ENCODE results near the gene ZNF226. TPM values are rescaled to one million over a fixed set of nuclear protein-coding genes. Genes with fewer than 3 reads are reported as not detected.
"Not testable (repeated sequence)": the region's sequence is repeated elsewhere in the genome, so short reads cannot be mapped to it uniquely, and the experiment has no call there.

Gene ZNF226
- total RNA-seq, 4 donors from 2014 or later = 3.2 to 6.9 (median 3.8) TPM

- H3K9me3 ChIP-seq = peaks cover 0 to 16% (median 0%) of the 10 kb centered on the region in 3 donors
- intact Hi-C loops (cut with DNase I; ENCODE audit: low total_unique reads) (no loop called here), in situ Hi-C loops (cut with MboI; ENCODE audit: low sequenced_read_pairs in 4 of 4) (no loop called here)
- H3K27ac ChIP-seq = no peak overlapping the region
- no peak for DNase-seq
- peaks cover 3% of the 10 kb centered on the region in 2 donors for H3K4me1 ChIP-seq
- no peaks in the 10 kb centered on the region for H3K36me3 ChIP-seq
- no peak for ATAC-seq
- H3K4me3 ChIP-seq = no peak overlapping the region
- TF ChIP-seq, protein P1, sequence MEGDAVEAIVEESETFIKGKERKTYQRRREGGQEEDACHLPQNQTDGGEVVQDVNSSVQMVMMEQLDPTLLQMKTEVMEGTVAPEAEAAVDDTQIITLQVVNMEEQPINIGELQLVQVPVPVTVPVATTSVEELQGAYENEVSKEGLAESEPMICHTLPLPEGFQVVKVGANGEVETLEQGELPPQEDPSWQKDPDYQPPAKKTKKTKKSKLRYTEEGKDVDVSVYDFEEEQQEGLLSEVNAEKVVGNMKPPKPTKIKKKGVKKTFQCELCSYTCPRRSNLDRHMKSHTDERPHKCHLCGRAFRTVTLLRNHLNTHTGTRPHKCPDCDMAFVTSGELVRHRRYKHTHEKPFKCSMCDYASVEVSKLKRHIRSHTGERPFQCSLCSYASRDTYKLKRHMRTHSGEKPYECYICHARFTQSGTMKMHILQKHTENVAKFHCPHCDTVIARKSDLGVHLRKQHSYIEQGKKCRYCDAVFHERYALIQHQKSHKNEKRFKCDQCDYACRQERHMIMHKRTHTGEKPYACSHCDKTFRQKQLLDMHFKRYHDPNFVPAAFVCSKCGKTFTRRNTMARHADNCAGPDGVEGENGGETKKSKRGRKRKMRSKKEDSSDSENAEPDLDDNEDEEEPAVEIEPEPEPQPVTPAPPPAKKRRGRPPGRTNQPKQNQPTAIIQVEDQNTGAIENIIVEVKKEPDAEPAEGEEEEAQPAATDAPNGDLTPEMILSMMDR (IDR thresholded peaks at IDR 0.05 in 4 of 5, conservative IDR thresholded peaks at IDR 0.05 in 1 of 5) = no peak
- no peak for TF ChIP-seq POLR2A (IDR thresholded peaks at IDR 0.05)
- H3K27me3 ChIP-seq = no peaks in the 10 kb centered on the region
Observed at GRCh38 chr19:44202974-44203373, 38.1 kb downstream of the ZNF226 start.

DNA sequence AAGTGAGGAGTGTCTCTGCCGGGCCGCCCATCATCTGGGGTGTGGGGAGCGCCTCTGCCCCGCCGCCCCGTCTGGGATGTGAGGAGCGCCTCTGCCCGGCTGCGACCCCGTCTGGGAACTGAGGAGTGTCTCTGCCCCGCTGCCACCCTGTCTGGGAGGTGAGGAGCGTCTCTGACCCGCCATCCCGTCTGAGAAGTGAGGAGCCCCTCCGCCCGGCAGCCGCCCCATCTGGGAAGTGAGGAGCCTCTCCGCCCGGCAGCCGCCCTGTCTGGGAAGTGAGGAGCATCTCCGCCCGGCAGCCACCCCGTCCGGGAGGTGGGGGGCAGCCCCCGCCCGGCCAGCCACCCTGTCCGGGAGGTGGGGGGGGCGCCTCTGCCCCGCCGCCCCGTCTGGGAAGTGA lies 39.0 kb downstream of the ZNF226 start:
- H3K36me3 ChIP-seq; H3K27ac ChIP-seq; H3K27me3 ChIP-seq; in situ Hi-C loops (cut with MboI; ENCODE audit: low sequenced_read_pairs in 4 of 4); H3K4me3 ChIP-seq; H3K4me1 ChIP-seq; ATAC-seq; intact Hi-C loops (cut with DNase I; ENCODE audit: low total_unique reads); DNase-seq: not testable (repeated sequence)
- H3K9me3 ChIP-seq = peaks cover 0 to 20% (median 0%) of the 10 kb centered on the region in 3 donors

- Histone ChIP-seq H3K4me1 (peaks cover 4 to 7% of the 10 kb centered on the region in 2 donors), H3K4me3 (no peak overlapping the region), H3K36me3 (no peaks in the 10 kb centered on the region), H3K9me3 (peaks cover 0 to 20% (median 0%) of the 10 kb centered on the region in 3 donors), H3K27me3 (no peaks in the 10 kb centered on the region), H3K27ac (no peak overlapping the region)
- in situ Hi-C loops (cut with MboI; ENCODE audit: low sequenced_read_pairs in 4 of 4) (no loop called here), intact Hi-C loops (cut with DNase I; ENCODE audit: low total_unique reads) (loop anchor here (5.0 kb wide), 1 partner anchor 222 kb away; the partner anchor contains the start of gene ZNF155)
- ATAC-seq = no peak
- TF ChIP-seq POLR2A (IDR thresholded peaks at IDR 0.05) = no peak
- TF ChIP-seq, protein P1 (IDR thresholded peaks at IDR 0.05 in 4 of 5, conservative IDR thresholded peaks at IDR 0.05 in 1 of 5) = no peak
- DNase-seq = no peak
Observed at GRCh38 chr19:44204772-44205171, 39.9 kb downstream of the ZNF226 start.

- peaks cover 0 to 20% (median 0%) of the 10 kb centered on the region in 3 donors for H3K9me3 ChIP-seq
- intact Hi-C loops (cut with DNase I; ENCODE audit: low total_unique reads) (loop anchor here (1.0 to 5.0 kb wide), 5 partner anchors 42 to 293 kb away; partner anchors contain the start of genes ZNF155, ZNF180, ZNF221 and ZNF226), in situ Hi-C loops (cut with MboI; ENCODE audit: low sequenced_read_pairs in 4 of 4) (no loop called here)
- no peaks in the 10 kb centered on the region for H3K27me3 ChIP-seq
- peak overlapping the region; percentile 58 to 88 (median 78) for H3K4me3 ChIP-seq
- H3K36me3 ChIP-seq = no peaks in the 10 kb centered on the region
- peak; percentile 91 to 92 for ATAC-seq
- DNase-seq = peak; percentile 75 to 84
- peak overlapping the region; percentile 79 to 87 (median 82) for H3K27ac ChIP-seq
- peak in 1 of 2 donors; percentile 28 for TF ChIP-seq POLR2A (IDR thresholded peaks at IDR 0.05)
- TF ChIP-seq, protein P1 (IDR thresholded peaks at IDR 0.05 in 4 of 5, conservative IDR thresholded peaks at IDR 0.05 in 1 of 5) = no peak
- H3K4me1 ChIP-seq = peaks cover 4 to 7% of the 10 kb centered on the region in 2 donors
Observed at GRCh38 chr19:44207126-44207803, 42.4 kb downstream of the ZNF226 start.

DNA sequence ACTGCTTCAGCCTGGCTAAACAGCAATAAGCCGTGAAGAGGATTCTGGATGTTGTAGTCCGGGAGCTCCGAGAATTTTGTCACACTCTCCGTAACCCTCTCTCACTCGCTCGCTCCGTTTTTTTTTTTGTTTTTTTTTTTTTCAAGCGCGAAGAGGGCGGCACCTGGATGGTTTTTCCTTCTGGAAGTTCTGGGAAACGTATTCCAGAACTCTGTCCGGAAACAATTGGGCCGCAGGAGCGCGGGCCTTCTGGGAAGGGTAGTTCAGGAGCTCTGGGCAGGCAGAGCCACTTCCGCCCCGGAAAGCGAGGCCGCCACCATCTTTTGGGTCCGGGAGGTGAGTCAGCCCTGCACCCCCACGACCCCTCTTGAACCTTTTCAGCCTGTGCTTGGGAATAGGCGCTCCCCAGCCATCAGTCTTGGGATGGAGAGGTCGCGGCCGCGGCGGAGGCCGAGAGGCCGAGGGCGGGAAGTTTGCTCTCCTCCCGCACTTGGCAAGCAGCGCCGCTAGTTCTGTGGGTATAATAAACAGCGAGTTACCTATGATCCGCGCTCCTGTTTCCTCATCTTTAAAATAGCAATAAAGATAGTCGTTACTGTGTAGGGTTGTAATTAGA lies 47.5 kb downstream of the ZNF226 start, which contains the start of gene ZNF227:
Gene ZNF227 (plus strand): TSS at position 283 of the 616 bp plus-strand sequence. CDS start 5,261 bp downstream, outside the sequence.
- Histone ChIP-seq H3K36me3 (peaks cover 0 to 29% of the 10 kb centered on the region in 2 donors), H3K4me1 (peaks cover 13 to 18% of the 10 kb centered on the region in 2 donors), H3K4me3 (peak within 1 kb of the TSS; percentile 70 to 98 (median 81)), H3K27me3 (no peaks in the 10 kb centered on the region), H3K27ac (peak within 1 kb of the TSS; percentile 87 to 91 (median 90)), H3K9me3 (peaks cover 0 to 5% (median 0%) of the 10 kb centered on the region in 3 donors)
- in situ Hi-C loops (cut with MboI; ENCODE audit: low sequenced_read_pairs in 4 of 4) = loop anchor here in 2 of 4 donors (5.0 to 10.0 kb wide), 4 partner anchors 48 to 210 kb away; partner anchors contain the start of genes ZNF225 (in 2 of the 2), ZNF226 (in 1 of the 2) and ZNF230 (in 1 of the 2)
- DNase-seq (peak; percentile 85 to 92), ATAC-seq (peak; percentile 97 to 98)
- intact Hi-C loops (cut with DNase I; ENCODE audit: low total_unique reads) = loop anchor here (1.0 to 5.0 kb wide), 11 partner anchors 47 to 385 kb away; partner anchors contain the start of genes ZNF112, ZNF180, ZNF221 and ZNF223
- TF ChIP-seq POLR2A (IDR thresholded peaks at IDR 0.05) = peak; percentile 32 to 53
- TF ChIP-seq, protein P1 (IDR thresholded peaks at IDR 0.05 in 4 of 5, conservative IDR thresholded peaks at IDR 0.05 in 1 of 5) = no peak

All from gastrocnemius medialis (tissue), 4 donors.